HepG2 (cell line): ENCODE results near the gene PTPRM. TPM values are rescaled to one million over a fixed set of nuclear protein-coding genes. Genes with fewer than 3 reads are reported as not detected.

Experiments used
- CCDC6 ChIP-seq: sonication (generic); formaldehyde crosslinking; IDR thresholded peaks from 2 replicates; pipeline ENCODE4 v1.8.1; 2022; ENCODE audit warnings: mild to moderate bottlenecking, missing genetic modification reagents, moderate library complexity
- DNMT3B ChIP-seq: conservative IDR thresholded peaks from 2 replicates; pipeline ENCODE4 v1.6.1; 2016; ENCODE audit warnings: missing biosample characterization, control low read depth
- FOXP1 ChIP-seq, 2 experiments: fragments of 450-650 bp in 1 of 2; IDR thresholded peaks; 2 replicates each; pipeline ENCODE4 v1.6.1; 2017 to 2018; ENCODE audit warnings: antibody characterized with exemption in 1 of 2
- HNF4G ChIP-seq, 2 experiments: sonication (generic) in 1 of 2; formaldehyde crosslinking in 1 of 2; IDR thresholded peaks; 2 replicates each; pipeline versions ENCODE4 v1.4.0 to v1.6.1; 2011 to 2020; ENCODE audit warnings: borderline replicate concordance in 2 of 2, low read depth in 2 of 2, mild to moderate bottlenecking in 2 of 2, low read length in 1 of 2, missing genetic modification reagents in 1 of 2, moderate library complexity in 1 of 2
- HNRNPH1 ChIP-seq: fragments of 200-400 bp; formaldehyde crosslinking; optimal IDR thresholded peaks from 2 replicates; pipeline ENCODE3; 2017; ENCODE audit warnings: mild to moderate bottlenecking, low read depth, low read length
- MATR3 ChIP-seq: sonication (generic); formaldehyde crosslinking; IDR thresholded peaks from 2 replicates; pipeline ENCODE4 v1.4.0; 2020; ENCODE audit warnings: missing genetic modification reagents
- SRSF4 ChIP-seq: fragments of 200-400 bp; formaldehyde crosslinking; IDR thresholded peaks from one replicate; pipeline ENCODE4 v1.6.1; 2018; ENCODE audit warnings: mild to moderate bottlenecking, low read depth, low read length, moderate library complexity; ENCODE audit not compliant: poor library complexity, severe bottlenecking
- ZFP90 ChIP-seq: sonication (generic); formaldehyde crosslinking; IDR thresholded peaks from 2 replicates; pipeline ENCODE4 v1.8.0; 2022; ENCODE audit warnings: missing genetic modification reagents, mild to moderate bottlenecking, inconsistent platforms, borderline replicate concordance
- ZNF569 ChIP-seq: sonication (generic); formaldehyde crosslinking; IDR thresholded peaks from 2 replicates; pipeline ENCODE4 v1.5.0; 2020; ENCODE audit warnings: mild to moderate bottlenecking, missing genetic modification reagents, moderate library complexity, borderline replicate concordance
- ZNF879 ChIP-seq: sonication (generic); formaldehyde crosslinking; IDR thresholded peaks from 2 replicates; pipeline ENCODE4 v1.8.1; 2023; ENCODE audit warnings: missing genetic modification reagents
- ZSCAN22 ChIP-seq: sonication (generic); formaldehyde crosslinking; IDR thresholded peaks from 2 replicates; pipeline ENCODE4 v1.4.0; 2020; ENCODE audit warnings: mild to moderate bottlenecking, missing genetic modification reagents
- polyA plus RNA-seq, 8 experiments: library from polyadenylated mRNA; depleted of rRNA in 3 of 8; stranded (reverse) in 7 of 8; unstranded in 1 of 8; fragments of >200 nt; fragmentation: Illumina TruSeq in 4 of 8; extraction: Trizol in 4 of 8; gene quantifications; 2 replicates each; pipeline versions ENCODE4 v1.2.1 to v1.2.3, GENCODE V29; 2011 to 2016; ENCODE audit warnings: low read depth in 4 of 8, missing spikeins in 1 of 8, mixed read lengths in 1 of 8; ENCODE audit not compliant: insufficient read depth in 1 of 8
- total RNA-seq, 5 experiments: library from RNA; depleted of rRNA; stranded (reverse); fragments of >200 nt; fragmentation: Illumina TruSeq; extraction: Trizol; gene quantifications; 2 replicates each; pipeline ENCODE4 v1.2.3, GENCODE V29; 2016; ENCODE audit warnings: low read depth in 1 of 5
- TF ChIP-seq, protein P1 (sequence below): sonication (generic); formaldehyde crosslinking; IDR thresholded peaks from 2 replicates; pipeline ENCODE4 v1.5.0; 2020; ENCODE audit warnings: missing genetic modification reagents, mild to moderate bottlenecking, borderline replicate concordance
- TF ChIP-seq, protein P2 (sequence below): sonication (generic); formaldehyde crosslinking; IDR thresholded peaks from 2 replicates; pipeline ENCODE4 v1.5.1; 2020; ENCODE audit warnings: mild to moderate bottlenecking, missing genetic modification reagents
- TF ChIP-seq, protein P3 (sequence below): IDR thresholded peaks from 2 replicates; pipeline ENCODE4 v1.6.1; 2016
- TF ChIP-seq, protein P4 (sequence below), 2 experiments: sonication (generic) in 1 of 2; formaldehyde crosslinking in 1 of 2; IDR thresholded peaks; 2 replicates each; pipeline versions ENCODE4 v1.6.1 to v1.9.0; 2014 to 2022; ENCODE audit warnings: antibody characterized with exemption in 1 of 2, borderline replicate concordance in 1 of 2, inconsistent platforms in 1 of 2, low read depth in 1 of 2, missing genetic modification reagents in 1 of 2
- TF ChIP-seq, protein P5 (sequence below): sonication (generic); formaldehyde crosslinking; IDR thresholded peaks from 2 replicates; pipeline ENCODE4 v1.8.1; 2023; ENCODE audit warnings: mild to moderate bottlenecking, missing genetic modification reagents

PTPRM gene
- total and polyA plus RNA-seq, 2 of the 13 experiments (the other 11 are each of a cell fraction or from before 2014, with no cell fraction given) = 12.6 to 108 TPM

DNA sequence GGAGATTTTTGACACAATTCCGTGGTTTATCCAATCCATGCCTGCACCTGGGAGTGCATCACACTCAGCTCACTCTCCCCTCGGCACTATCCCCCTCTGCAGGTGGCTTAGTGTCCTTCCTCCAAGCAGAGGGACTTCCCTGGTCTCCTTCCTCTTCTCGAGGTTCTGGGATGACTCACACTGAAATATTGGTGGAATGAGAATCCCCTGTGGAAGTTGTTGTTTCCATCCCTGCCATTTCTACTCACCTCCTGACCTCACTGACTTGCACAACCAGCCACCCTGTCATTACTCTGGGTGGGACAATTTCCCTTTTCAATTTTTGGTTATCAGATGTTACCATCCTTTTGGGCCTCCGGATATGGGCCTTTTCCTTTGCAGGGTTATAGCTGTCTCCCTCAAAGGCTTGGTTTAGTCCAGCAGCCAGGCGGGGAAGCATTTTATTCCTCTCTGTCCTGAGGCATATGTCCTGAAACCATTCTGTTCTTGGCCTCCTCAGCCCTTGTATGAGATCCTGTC, 59.9 kb downstream of the PTPRM start (continued):
- TF ChIP-seq, protein P1, sequence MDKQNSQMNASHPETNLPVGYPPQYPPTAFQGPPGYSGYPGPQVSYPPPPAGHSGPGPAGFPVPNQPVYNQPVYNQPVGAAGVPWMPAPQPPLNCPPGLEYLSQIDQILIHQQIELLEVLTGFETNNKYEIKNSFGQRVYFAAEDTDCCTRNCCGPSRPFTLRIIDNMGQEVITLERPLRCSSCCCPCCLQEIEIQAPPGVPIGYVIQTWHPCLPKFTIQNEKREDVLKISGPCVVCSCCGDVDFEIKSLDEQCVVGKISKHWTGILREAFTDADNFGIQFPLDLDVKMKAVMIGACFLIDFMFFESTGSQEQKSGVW (CRISPR knock-in tag) = no peak
- no peak for TF ChIP-seq ZSCAN22 (CRISPR knock-in tag)
- TF ChIP-seq ZFP90 (CRISPR knock-in tag) = no peak
- no peak for TF ChIP-seq SRSF4
- no peak for TF ChIP-seq ZNF569 (CRISPR knock-in tag)
- TF ChIP-seq, protein P2, sequence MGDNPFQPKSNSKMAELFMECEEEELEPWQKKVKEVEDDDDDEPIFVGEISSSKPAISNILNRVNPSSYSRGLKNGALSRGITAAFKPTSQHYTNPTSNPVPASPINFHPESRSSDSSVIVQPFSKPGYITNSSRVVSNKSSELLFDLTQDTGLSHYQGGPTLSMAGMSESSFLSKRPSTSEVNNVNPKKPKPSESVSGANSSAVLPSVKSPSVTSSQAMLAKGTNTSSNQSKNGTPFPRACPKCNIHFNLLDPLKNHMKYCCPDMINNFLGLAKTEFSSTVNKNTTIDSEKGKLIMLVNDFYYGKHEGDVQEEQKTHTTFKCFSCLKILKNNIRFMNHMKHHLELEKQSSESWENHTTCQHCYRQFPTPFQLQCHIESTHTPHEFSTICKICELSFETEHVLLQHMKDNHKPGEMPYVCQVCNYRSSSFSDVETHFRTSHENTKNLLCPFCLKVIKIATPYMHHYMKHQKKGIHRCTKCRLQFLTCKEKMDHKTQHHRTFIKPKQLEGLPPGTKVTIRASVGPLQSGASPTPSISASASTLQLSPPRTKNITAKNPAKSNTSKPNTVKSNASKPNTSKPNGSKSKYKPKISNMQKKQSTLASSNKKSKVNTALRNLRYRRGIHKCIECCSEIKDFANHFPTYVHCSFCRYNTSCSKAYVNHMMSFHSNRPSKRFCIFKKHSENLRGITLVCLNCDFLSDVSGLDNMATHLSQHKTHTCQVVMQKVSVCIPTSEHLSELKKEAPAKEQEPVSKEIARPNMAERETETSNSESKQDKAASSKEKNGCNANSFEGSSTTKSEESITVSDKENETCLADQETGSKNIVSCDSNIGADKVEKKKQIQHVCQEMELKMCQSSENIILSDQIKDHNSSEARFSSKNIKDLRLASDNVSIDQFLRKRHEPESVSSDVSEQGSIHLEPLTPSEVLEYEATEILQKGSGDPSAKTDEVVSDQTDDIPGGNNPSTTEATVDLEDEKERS (CRISPR knock-in tag) = no peak
- no peak for TF ChIP-seq DNMT3B (CRISPR knock-in tag)
- no peak for TF ChIP-seq ZNF879 (CRISPR knock-in tag)
- TF ChIP-seq HNRNPH1 = no peak
- no peak for TF ChIP-seq CCDC6 (CRISPR knock-in tag)
- TF ChIP-seq HNF4G (IDR thresholded peaks at IDR 0.05; ENCODE audit: borderline replicate concordance, low read depth, low read length) = no peak
- 0 out of 2 replicates have a peak, but pooled peaks have one; percentile 12 for TF ChIP-seq HNF4G (CRISPR knock-in tag; IDR thresholded peaks at IDR 0.05; ENCODE audit: borderline replicate concordance, low read depth)
- TF ChIP-seq, protein P3, sequence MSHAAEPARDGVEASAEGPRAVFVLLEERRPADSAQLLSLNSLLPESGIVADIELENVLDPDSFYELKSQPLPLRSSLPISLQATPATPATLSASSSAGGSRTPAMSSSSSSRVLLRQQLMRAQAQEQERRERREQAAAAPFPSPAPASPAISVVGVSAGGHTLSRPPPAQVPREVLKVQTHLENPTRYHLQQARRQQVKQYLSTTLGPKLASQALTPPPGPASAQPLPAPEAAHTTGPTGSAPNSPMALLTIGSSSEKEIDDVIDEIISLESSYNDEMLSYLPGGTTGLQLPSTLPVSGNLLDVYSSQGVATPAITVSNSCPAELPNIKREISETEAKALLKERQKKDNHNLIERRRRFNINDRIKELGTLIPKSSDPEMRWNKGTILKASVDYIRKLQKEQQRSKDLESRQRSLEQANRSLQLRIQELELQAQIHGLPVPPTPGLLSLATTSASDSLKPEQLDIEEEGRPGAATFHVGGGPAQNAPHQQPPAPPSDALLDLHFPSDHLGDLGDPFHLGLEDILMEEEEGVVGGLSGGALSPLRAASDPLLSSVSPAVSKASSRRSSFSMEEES = no peak
- TF ChIP-seq, protein P4, sequence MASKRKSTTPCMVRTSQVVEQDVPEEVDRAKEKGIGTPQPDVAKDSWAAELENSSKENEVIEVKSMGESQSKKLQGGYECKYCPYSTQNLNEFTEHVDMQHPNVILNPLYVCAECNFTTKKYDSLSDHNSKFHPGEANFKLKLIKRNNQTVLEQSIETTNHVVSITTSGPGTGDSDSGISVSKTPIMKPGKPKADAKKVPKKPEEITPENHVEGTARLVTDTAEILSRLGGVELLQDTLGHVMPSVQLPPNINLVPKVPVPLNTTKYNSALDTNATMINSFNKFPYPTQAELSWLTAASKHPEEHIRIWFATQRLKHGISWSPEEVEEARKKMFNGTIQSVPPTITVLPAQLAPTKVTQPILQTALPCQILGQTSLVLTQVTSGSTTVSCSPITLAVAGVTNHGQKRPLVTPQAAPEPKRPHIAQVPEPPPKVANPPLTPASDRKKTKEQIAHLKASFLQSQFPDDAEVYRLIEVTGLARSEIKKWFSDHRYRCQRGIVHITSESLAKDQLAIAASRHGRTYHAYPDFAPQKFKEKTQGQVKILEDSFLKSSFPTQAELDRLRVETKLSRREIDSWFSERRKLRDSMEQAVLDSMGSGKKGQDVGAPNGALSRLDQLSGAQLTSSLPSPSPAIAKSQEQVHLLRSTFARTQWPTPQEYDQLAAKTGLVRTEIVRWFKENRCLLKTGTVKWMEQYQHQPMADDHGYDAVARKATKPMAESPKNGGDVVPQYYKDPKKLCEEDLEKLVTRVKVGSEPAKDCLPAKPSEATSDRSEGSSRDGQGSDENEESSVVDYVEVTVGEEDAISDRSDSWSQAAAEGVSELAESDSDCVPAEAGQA (IDR thresholded peaks at IDR 0.05; ENCODE audit: low read depth) = no peak
- TF ChIP-seq, protein P4 (CRISPR knock-in tag; IDR thresholded peaks at IDR 0.05; ENCODE audit: borderline replicate concordance) = no peak
- TF ChIP-seq MATR3 (CRISPR knock-in tag) = no peak
- no peak for TF ChIP-seq FOXP1 (IDR thresholded peaks at IDR 0.05)
- peak; percentile 45; the same call in 1 of the 2 replicates for TF ChIP-seq FOXP1 (CRISPR knock-in tag; IDR thresholded peaks at IDR 0.05)
- TF ChIP-seq, protein P5, sequence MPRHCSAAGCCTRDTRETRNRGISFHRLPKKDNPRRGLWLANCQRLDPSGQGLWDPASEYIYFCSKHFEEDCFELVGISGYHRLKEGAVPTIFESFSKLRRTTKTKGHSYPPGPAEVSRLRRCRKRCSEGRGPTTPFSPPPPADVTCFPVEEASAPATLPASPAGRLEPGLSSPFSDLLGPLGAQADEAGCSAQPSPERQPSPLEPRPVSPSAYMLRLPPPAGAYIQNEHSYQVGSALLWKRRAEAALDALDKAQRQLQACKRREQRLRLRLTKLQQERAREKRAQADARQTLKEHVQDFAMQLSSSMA = no peak
